Measurements from ENCODE around the gene PRKG1. TPM values are rescaled to one million over a fixed set of nuclear protein-coding genes. Genes with fewer than 3 reads are reported as not detected.

PRKG1 gene
- total and polyA plus RNA-seq, 12 donors: 3.8 to 48.1 (median 29.9) TPM

GRCh38 chr10:51788273-51788672 lies 714.0 kb downstream of the PRKG1 start:
- no peaks in the 10 kb centered on the region for H3K4me1 ChIP-seq
- TF ChIP-seq CTCF (IDR thresholded peaks at IDR 0.05): no peak
- H3K27me3 ChIP-seq: no peaks in the 10 kb centered on the region
- intact Hi-C loops (cut with DNase I): loop anchor here in 1 of 10 donors (5.0 kb wide), 1 partner anchor 136 kb away; no protein-coding TSS in a partner anchor
- H3K27ac ChIP-seq: no peak overlapping the region
- H3K9me3 ChIP-seq: peaks cover 0 to 25% (median 8%) of the 10 kb centered on the region in 11 donors
- H3K36me3 ChIP-seq: no peaks in the 10 kb centered on the region
- DNase-seq (no peak), ATAC-seq (no peak)
- no peak overlapping the region for H3K4me3 ChIP-seq
- 74 to 80% methylated on average over 3 of the region's 3 CpGs for WGBS, 2 donors

- intact Hi-C loops (cut with DNase I): loop anchor here in 1 of 10 donors (5.0 kb wide), 1 partner anchor 137 kb away; no protein-coding TSS in a partner anchor
- no peak for DNase-seq
- no peak for ATAC-seq
Observed at GRCh38 chr10:51789118-51789517, 714.8 kb downstream of the PRKG1 start.

GRCh38 chr10:51789903-51790302 lies 715.6 kb downstream of the PRKG1 start:
- no peaks in the 10 kb centered on the region for H3K4me1 ChIP-seq
- peaks cover 0 to 40% (median 15%) of the 10 kb centered on the region in 11 donors for H3K9me3 ChIP-seq
- DNase-seq (no peak), ATAC-seq (no peak)
- intact Hi-C loops (cut with DNase I): loop anchor here in 1 of 10 donors (5.0 kb wide), 1 partner anchor 138 kb away; no protein-coding TSS in a partner anchor
- TF ChIP-seq CTCF (IDR thresholded peaks at IDR 0.05): no peak
- H3K4me3 ChIP-seq: no peak overlapping the region
- H3K27ac ChIP-seq: no peak overlapping the region
- H3K36me3 ChIP-seq: no peaks in the 10 kb centered on the region
- no peaks in the 10 kb centered on the region for H3K27me3 ChIP-seq
- 61 to 63% methylated on average over 4 of the region's 4 CpGs for WGBS, 2 donors

More at GRCh38 chr10:51789118-51789517, 714.8 kb downstream of the PRKG1 start:
- WGBS, 2 donors: 89 to 97% methylated on average over 1 of the region's 1 CpG
- Histone ChIP-seq H3K9me3 (peaks cover 0 to 33% (median 15%) of the 10 kb centered on the region in 11 donors), H3K36me3 (no peaks in the 10 kb centered on the region), H3K27me3 (no peaks in the 10 kb centered on the region), H3K27ac (no peak overlapping the region), H3K4me3 (no peak overlapping the region), H3K4me1 (no peaks in the 10 kb centered on the region)
- TF ChIP-seq CTCF (IDR thresholded peaks at IDR 0.05): no peak

- Histone ChIP-seq H3K9me3 (peaks cover 0 to 40% (median 15%) of the 10 kb centered on the region in 11 donors), H3K27ac (no peak overlapping the region), H3K36me3 (no peaks in the 10 kb centered on the region), H3K4me1 (no peaks in the 10 kb centered on the region), H3K27me3 (no peaks in the 10 kb centered on the region), H3K4me3 (no peak overlapping the region)
- TF ChIP-seq CTCF (IDR thresholded peaks at IDR 0.05): no peak
- intact Hi-C loops (cut with DNase I): no loop called here
- DNase-seq (no peak), ATAC-seq (no peak)
Observed at GRCh38 chr10:51792678-51793077, 718.4 kb downstream of the PRKG1 start.
